ENCODE measurements around the gene MX1. TPM values are rescaled to one million over a fixed set of nuclear protein-coding genes. Genes with fewer than 3 reads are reported as not detected.

The MX1 gene
- total and polyA plus RNA-seq, 2 donors (not counting 3 experiments of a cell fraction or from before 2014, with no cell fraction given): 5.9 to 25.1 TPM

GRCh38 chr21:41482980-41483379 lies 56.9 kb downstream of the MX1 start:
- BruUV-seq (replicated peaks): no TSS peak
- no peak for DNase-seq (ENCODE audit: low read depth, low spot score)
- POLR2A ChIA-PET: no interaction called here
- H2AFZ ChIP-seq (ENCODE audit: low read depth, low read length): no peak overlapping the region
- H3K27ac ChIP-seq (ENCODE audit: insufficient read depth, low read depth, low read length): no peak overlapping the region
- no peak overlapping the region for H3K4me2 ChIP-seq (ENCODE audit: insufficient read depth, low read length)
- no peak overlapping the region for H3K4me3 ChIP-seq (replicated peaks in 1 of 3; ENCODE audit: insufficient read depth in 1 of 3, low read depth in 1 of 3, low read length in 3 of 3)
- no peak for FAIRE-seq
- H3K4me1 ChIP-seq (ENCODE audit: control insufficient read depth, extremely low read depth, insufficient read depth, low read length): no peaks in the 10 kb centered on the region
- no peaks in the 10 kb centered on the region for H3K9me3 ChIP-seq (replicated peaks; ENCODE audit: control insufficient read depth, insufficient read depth, low read length)
- dilution Hi-C loops (cut with MboI; ENCODE audit: extremely low pct_ligation_motif_present, low sequenced_read_pairs) (no loop called here), intact Hi-C loops (cut with micrococcal nuclease) (no loop called here)
- TF ChIP-seq POLR2AphosphoS5 (IDR thresholded peaks at IDR 0.05; ENCODE audit: insufficient read depth, low read depth, low read length): no peak
- no peak for TF ChIP-seq MAX (IDR thresholded peaks at IDR 0.05; ENCODE audit: insufficient read depth, insufficient read length)
- TF ChIP-seq JUN (IDR thresholded peaks at IDR 0.05; ENCODE audit: borderline replicate concordance, insufficient read depth, insufficient read length, low read depth): no peak
- TF ChIP-seq POLR2A (IDR thresholded peaks at IDR 0.05; ENCODE audit: low read depth, low read length): no peak
- TF ChIP-seq CTCF (IDR thresholded peaks at IDR 0.05; ENCODE audit: extremely low read depth in 1 of 2, insufficient read depth in 1 of 2, low read depth in 1 of 2, low read length in 2 of 2): no peak
- TF ChIP-seq EZH2 (IDR thresholded peaks at IDR 0.05; ENCODE audit: borderline replicate concordance, low read depth, low read length, severe bottlenecking): no peak
- TF ChIP-seq MYC (IDR thresholded peaks at IDR 0.05; ENCODE audit: low read depth, low read length): no peak
- no peak for TF ChIP-seq GATA2 (IDR thresholded peaks at IDR 0.05; ENCODE audit: insufficient read depth, insufficient read length, low read depth, low read length)
- no peak for TF ChIP-seq FOS (IDR thresholded peaks at IDR 0.05; ENCODE audit: borderline replicate concordance, insufficient read depth, low read length)
- no peaks in the 10 kb centered on the region for H3K27me3 ChIP-seq (ENCODE audit: control insufficient read depth in 2 of 2, insufficient read depth in 2 of 2, low read length in 2 of 2)
- H3K9me1 ChIP-seq (replicated peaks; ENCODE audit: control insufficient read depth, extremely low read depth, insufficient read depth, low read length): no peaks in the 10 kb centered on the region
- CTCF ChIA-PET: interaction anchor here (0.6 kb wide), 1 partner anchor 54 kb away, joined by 4 read pairs; no protein-coding TSS in a partner anchor
- no peaks in the 10 kb centered on the region for H3K79me2 ChIP-seq (ENCODE audit: control insufficient read depth, insufficient read depth, low read length)
- no peaks in the 10 kb centered on the region for H3K36me3 ChIP-seq (ENCODE audit: control insufficient read depth in 2 of 2, extremely low read depth in 1 of 2, insufficient read depth in 2 of 2, low read length in 2 of 2)
- no peaks in the 10 kb centered on the region for H4K20me1 ChIP-seq (replicated peaks; ENCODE audit: control insufficient read depth, extremely low read depth, insufficient read depth, low read length)
- H3K9ac ChIP-seq (replicated peaks; ENCODE audit: extremely low read depth, insufficient read depth, low read length): no peak overlapping the region

All from endothelial cell of umbilical vein (primary cell).